ENCODE results near the gene BARD1. TPM values are rescaled to one million over a fixed set of nuclear protein-coding genes. Genes with fewer than 3 reads are reported as not detected.

BARD1 gene
- total and polyA plus RNA-seq, 2 of the 8 experiments (the other 6 are each of a cell fraction or from before 2014, with no cell fraction given), result 11.1 to 29.8 TPM

GRCh38 chr2:214816008-214816533, 6.6 kb upstream of the BARD1 start:
- POLR2A ChIA-PET (ENCODE audit: partially characterized antibody), result no interaction called here
- Histone ChIP-seq H3K18ac (ENCODE audit: extremely low read depth, low read length) (no peak overlapping the region), H3K36me3 (ENCODE audit: control insufficient read depth in 2 of 4, insufficient read depth in 4 of 4, low read length in 3 of 4) (no peaks in the 10 kb centered on the region), H2BK20ac (ENCODE audit: low read length) (no peak overlapping the region), H3K56ac (replicated peaks; ENCODE audit: insufficient read length, low read depth, low read length) (no peak overlapping the region), H2AK5ac (ENCODE audit: low read depth, low read length) (no peak overlapping the region), H2BK15ac (ENCODE audit: low read length) (no peak overlapping the region), H2BK120ac (replicated peaks; ENCODE audit: low read depth, low read length) (no peak overlapping the region), H3K23ac (ENCODE audit: insufficient read length) (no peak overlapping the region), H3K4me3 (ENCODE audit: extremely low read depth in 1 of 4, insufficient read depth in 2 of 4, low read depth in 3 of 4, low read length in 4 of 4) (no peak overlapping the region), H2BK5ac (ENCODE audit: low read depth, low read length) (no peak overlapping the region), H3K9ac (replicated peaks in 1 of 4; ENCODE audit: extremely low read depth in 1 of 4, low read depth in 3 of 4, low read length in 3 of 4) (no peak overlapping the region), H4K91ac (replicated peaks; ENCODE audit: insufficient read length, low read length) (no peak overlapping the region), H4K5ac (ENCODE audit: insufficient read length, low read depth, low read length) (no peak overlapping the region), H4K8ac (ENCODE audit: extremely low read depth, insufficient read depth, low read length) (no peak overlapping the region), H2BK12ac (ENCODE audit: low read depth, low read length) (no peak overlapping the region), H3K4me2 (ENCODE audit: insufficient read depth in 1 of 2, low read depth in 2 of 2, low read length in 2 of 2) (no peak overlapping the region), H3K27me3 (replicated peaks in 1 of 4; ENCODE audit: control insufficient read depth in 3 of 4, extremely low read depth in 1 of 4, insufficient read depth in 3 of 4, low read length in 3 of 4) (no peaks in the 10 kb centered on the region), H4K20me1 (replicated peaks in 1 of 2; ENCODE audit: control insufficient read depth in 1 of 2, insufficient read depth in 2 of 2, low read length in 2 of 2) (no peaks in the 10 kb centered on the region), H3K9me3 (ENCODE audit: insufficient read depth in 2 of 2, low read depth in 1 of 2, low read length in 1 of 2) (no peaks in the 10 kb centered on the region), H3K4ac (replicated peaks; ENCODE audit: insufficient read length, low read depth, low read length) (no peak overlapping the region), H3K14ac (ENCODE audit: insufficient read length) (no peak overlapping the region), H3K27ac (ENCODE audit: low read depth, low read length) (no peak overlapping the region), H2AFZ (ENCODE audit: low read length) (no peak overlapping the region), H3K79me2 (ENCODE audit: control insufficient read depth in 1 of 2, insufficient read depth in 2 of 2, low read length in 2 of 2) (no peaks in the 10 kb centered on the region), H3K79me1 (ENCODE audit: low read depth, low read length) (no peaks in the 10 kb centered on the region), H3K23me2 (ENCODE audit: low read depth, low read length) (no peaks in the 10 kb centered on the region), H3K4me1 (replicated peaks in 1 of 4; ENCODE audit: control insufficient read depth in 3 of 4, insufficient read depth in 4 of 4, low read length in 3 of 4) (peaks cover 0 to 7% (median 6%) of the 10 kb centered on the region in 4 experiments; a peak in 4 of 7 replicates)
- 88% methylated on average over 1 of the region's 1 CpG; no CpG with 5 or more reads in 1 of the 2 experiments for WGBS, 2 experiments (ENCODE audit: extremely low coverage in 1 of 2, insufficient coverage in 1 of 2, insufficient read length in 1 of 2, insufficient replicate concordance in 2 of 2, low coverage in 1 of 2, low lambda C conversion rate in 2 of 2, missing lambda C conversion rate in 1 of 2)
- FAIRE-seq (no peak), DNase-seq (ENCODE audit: low read depth in 1 of 2, low spot score in 2 of 2) (no peak)
- CTCF ChIA-PET (ENCODE audit: partially characterized antibody), result interaction anchor here (1.9 kb wide), 1 partner anchor 15 kb away, joined by 7 read pairs; no protein-coding TSS in a partner anchor
- no peak for TF ChIP-seq YY1 (IDR thresholded peaks at IDR 0.05; ENCODE audit: low read depth, low read length)
- TF ChIP-seq ZNF274 (IDR thresholded peaks at IDR 0.05; ENCODE audit: borderline replicate concordance, extremely low read depth, low read length), result no peak
- TF ChIP-seq CTBP2 (IDR thresholded peaks at IDR 0.05; ENCODE audit: borderline replicate concordance, insufficient read depth, insufficient read length, low read length), result no peak
- no peak for TF ChIP-seq CBX5 (IDR thresholded peaks at IDR 0.05; ENCODE audit: low read depth, low read length)
- no peak for TF ChIP-seq TAF7 (optimal IDR thresholded peaks at IDR 0.05; ENCODE audit: borderline replicate concordance, low read depth, low read length)
- TF ChIP-seq CBX8 (IDR thresholded peaks at IDR 0.05; ENCODE audit: borderline replicate concordance, low read depth, low read length), result no peak
- no peak for TF ChIP-seq CHD2 (IDR thresholded peaks at IDR 0.05; ENCODE audit: low read length)
- TF ChIP-seq SP4 (IDR thresholded peaks at IDR 0.05; ENCODE audit: low read length), result no peak
- TF ChIP-seq E2F6 (IDR thresholded peaks at IDR 0.05), result no peak
- TF ChIP-seq TCF12 (IDR thresholded peaks at IDR 0.05; ENCODE audit: low read depth, low read length), result no peak
- no peak for TF ChIP-seq SAP30 (IDR thresholded peaks at IDR 0.05; ENCODE audit: insufficient read depth, insufficient replicate concordance, low read length)
- TF ChIP-seq SRF (IDR thresholded peaks at IDR 0.05; ENCODE audit: low read depth, low read length), result no peak
